Measurements from ENCODE around the gene NANS. TPM values are rescaled to one million over a fixed set of nuclear protein-coding genes. Genes with fewer than 3 reads are reported as not detected.
"Not testable (repeated sequence)": the region's sequence is repeated elsewhere in the genome, so short reads cannot be mapped to it uniquely, and the experiment has no call there.

NANS gene
- total RNA-seq, 1 donor from 2014 or later = 13.0 TPM

DNA sequence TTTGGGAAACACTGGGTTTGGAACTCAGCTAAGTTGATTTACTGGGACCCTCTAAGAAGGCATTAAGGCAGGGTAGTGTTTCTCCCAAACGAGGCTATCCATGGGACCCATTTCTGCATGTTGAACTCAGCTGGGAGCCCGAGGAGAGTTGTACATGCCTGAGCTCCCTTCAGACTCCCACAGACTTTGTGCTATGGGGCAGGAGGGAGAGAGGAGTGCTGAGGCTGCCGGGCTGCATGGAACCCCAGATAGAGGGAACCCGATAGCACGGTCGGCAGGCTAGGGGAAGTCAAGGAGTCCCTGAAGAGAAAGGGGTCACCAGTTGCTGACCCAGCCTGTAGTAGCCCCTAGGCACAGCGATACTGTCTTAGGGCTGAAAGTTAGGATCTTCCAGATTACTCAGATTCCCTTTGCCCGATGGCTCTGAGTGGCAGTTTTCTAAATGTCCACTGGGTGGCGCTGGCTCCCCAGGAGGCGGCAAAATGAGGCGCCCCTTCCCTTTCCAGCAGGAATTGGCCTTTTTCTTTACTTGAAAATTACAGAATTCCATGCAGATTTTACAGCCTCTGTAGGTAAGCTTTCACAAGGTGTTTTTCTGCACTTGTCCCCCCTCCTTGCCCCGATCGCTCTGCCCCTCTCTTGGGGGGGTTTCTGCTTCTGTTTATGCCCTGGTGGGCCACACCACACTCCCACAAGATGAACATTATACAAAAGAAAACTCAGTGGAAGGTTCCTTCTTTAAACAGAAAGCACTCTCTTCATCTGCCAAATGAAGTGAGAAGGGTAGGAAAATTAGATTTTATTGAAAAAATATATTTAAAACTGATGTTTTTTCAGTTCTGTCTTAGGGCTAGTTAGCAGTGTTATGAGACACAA is 17.8 kb downstream of the NANS start:
- Histone ChIP-seq H3K79me2 (ENCODE audit: low read depth) (no peaks in the 10 kb centered on the region), H2AFZ (replicated peaks) (peak overlapping the region; percentile 99), H3K4me1 (peaks cover 3% of the 10 kb centered on the region), H3K27ac (no peak overlapping the region), H4K20me1 (ENCODE audit: low read depth) (no peaks in the 10 kb centered on the region), H3K9ac (no peak overlapping the region), H3K27me3 (no peaks in the 10 kb centered on the region), H3K9me3 (ENCODE audit: low read depth) (no peaks in the 10 kb centered on the region), H3F3A (ENCODE audit: low read depth) (no peaks in the 10 kb centered on the region), H3K36me3 (no peaks in the 10 kb centered on the region), H3K4me2 (no peak overlapping the region), H3K4me3 (no peak overlapping the region)
- no peak overlapping the region for H3K4me3 Mint-ChIP-seq
- peak overlapping the region; percentile 93 for H3K27ac Mint-ChIP-seq
- peak; percentile 70 for DNase-seq (ENCODE audit: low spot score)
- no peaks in the 10 kb centered on the region for H3K9me3 Mint-ChIP-seq
- peaks cover 9% of the 10 kb centered on the region for H3K4me1 Mint-ChIP-seq
- peaks cover 9% of the 10 kb centered on the region for H3K36me3 Mint-ChIP-seq
- TF ChIP-seq, protein P1, sequence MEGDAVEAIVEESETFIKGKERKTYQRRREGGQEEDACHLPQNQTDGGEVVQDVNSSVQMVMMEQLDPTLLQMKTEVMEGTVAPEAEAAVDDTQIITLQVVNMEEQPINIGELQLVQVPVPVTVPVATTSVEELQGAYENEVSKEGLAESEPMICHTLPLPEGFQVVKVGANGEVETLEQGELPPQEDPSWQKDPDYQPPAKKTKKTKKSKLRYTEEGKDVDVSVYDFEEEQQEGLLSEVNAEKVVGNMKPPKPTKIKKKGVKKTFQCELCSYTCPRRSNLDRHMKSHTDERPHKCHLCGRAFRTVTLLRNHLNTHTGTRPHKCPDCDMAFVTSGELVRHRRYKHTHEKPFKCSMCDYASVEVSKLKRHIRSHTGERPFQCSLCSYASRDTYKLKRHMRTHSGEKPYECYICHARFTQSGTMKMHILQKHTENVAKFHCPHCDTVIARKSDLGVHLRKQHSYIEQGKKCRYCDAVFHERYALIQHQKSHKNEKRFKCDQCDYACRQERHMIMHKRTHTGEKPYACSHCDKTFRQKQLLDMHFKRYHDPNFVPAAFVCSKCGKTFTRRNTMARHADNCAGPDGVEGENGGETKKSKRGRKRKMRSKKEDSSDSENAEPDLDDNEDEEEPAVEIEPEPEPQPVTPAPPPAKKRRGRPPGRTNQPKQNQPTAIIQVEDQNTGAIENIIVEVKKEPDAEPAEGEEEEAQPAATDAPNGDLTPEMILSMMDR (IDR thresholded peaks at IDR 0.05) = peak; percentile 97
- no peak for TF ChIP-seq EZH2 (IDR thresholded peaks at IDR 0.05)
- H3K27me3 Mint-ChIP-seq (ENCODE audit: insufficient read depth, low read depth) = no peaks in the 10 kb centered on the region

DNA sequence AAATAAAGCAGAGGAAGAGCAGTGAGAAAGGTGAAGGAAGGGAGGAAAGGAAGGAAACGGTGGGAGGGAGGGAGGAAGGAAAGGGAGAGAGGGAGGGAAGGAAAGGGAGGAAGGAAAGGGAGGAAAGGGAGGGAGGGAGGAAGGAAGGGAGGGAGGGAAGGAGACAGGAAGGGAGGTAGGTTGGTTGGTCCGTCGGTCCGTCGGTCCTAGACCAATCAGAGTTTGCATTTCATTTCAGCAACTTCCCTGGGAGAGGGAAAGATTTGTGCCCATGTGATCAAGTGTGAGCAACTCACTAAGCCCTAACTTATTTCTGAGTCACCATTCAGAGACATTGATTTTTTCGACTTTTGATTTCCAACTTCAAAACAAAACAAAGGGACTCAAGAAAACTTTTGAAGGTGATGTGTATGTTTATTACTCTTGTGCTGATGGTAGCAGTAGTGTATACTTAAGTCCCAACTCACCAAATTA is 18.8 kb downstream of the NANS start:
- Mint-ChIP-seq H3K27me3 (ENCODE audit: insufficient read depth, low read depth) (no peaks in the 10 kb centered on the region), H3K4me3 (no peak overlapping the region), H3K4me1 (peaks cover 9% of the 10 kb centered on the region), H3K27ac (no peak overlapping the region), H3K36me3 (peaks cover 9% of the 10 kb centered on the region), H3K9me3 (no peaks in the 10 kb centered on the region)
- no peaks in the 10 kb centered on the region for H3K9me3 ChIP-seq (ENCODE audit: low read depth)
- no peak for TF ChIP-seq EZH2 (IDR thresholded peaks at IDR 0.05)
- TF ChIP-seq, protein P1 (IDR thresholded peaks at IDR 0.05) = no peak
- no peak for TF ChIP-seq EZH2phosphoT487 (IDR thresholded peaks at IDR 0.05)
- H3K4me3 ChIP-seq = no peak overlapping the region
- no peak overlapping the region for H2AFZ ChIP-seq (replicated peaks)
- no peaks in the 10 kb centered on the region for H4K20me1 ChIP-seq (ENCODE audit: low read depth)
- H3K4me2 ChIP-seq = no peak overlapping the region
- no peaks in the 10 kb centered on the region for H3K27me3 ChIP-seq
- H3K36me3 ChIP-seq = no peaks in the 10 kb centered on the region
- peaks cover 3% of the 10 kb centered on the region for H3K4me1 ChIP-seq
- no peak overlapping the region for H3K27ac ChIP-seq
- DNase-seq (ENCODE audit: low spot score) = no peak
- H3K79me2 ChIP-seq (ENCODE audit: low read depth) = no peaks in the 10 kb centered on the region
- H3K9ac ChIP-seq = no peak overlapping the region
- no peaks in the 10 kb centered on the region for H3F3A ChIP-seq (ENCODE audit: low read depth)

DNA sequence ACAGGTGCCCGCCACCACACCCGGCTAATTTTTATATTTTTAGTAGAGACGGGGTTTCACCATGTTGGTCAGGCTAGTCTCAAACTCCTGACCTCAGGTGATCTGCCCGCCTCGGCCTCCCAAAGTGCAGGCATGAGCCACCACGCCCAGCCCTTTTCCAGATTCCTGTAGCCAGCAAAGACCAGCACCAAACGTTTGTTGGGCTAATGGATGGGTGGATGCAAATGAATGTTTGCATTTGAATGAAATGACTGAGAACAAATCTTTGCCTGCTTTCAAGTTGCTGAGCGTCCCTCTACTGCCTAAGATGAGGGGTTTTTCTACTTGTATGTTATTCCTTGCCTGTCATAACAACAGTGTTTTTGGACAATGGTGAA is 20.0 kb downstream of the NANS start:
- H2AFZ ChIP-seq (replicated peaks); H3K9me3 Mint-ChIP-seq; H3K27ac Mint-ChIP-seq; H3K9ac ChIP-seq; H3F3A ChIP-seq (ENCODE audit: low read depth); H3K27me3 Mint-ChIP-seq (ENCODE audit: insufficient read depth, low read depth); H3K9me3 ChIP-seq (ENCODE audit: low read depth); H3K27ac ChIP-seq; H3K27me3 ChIP-seq; DNase-seq (ENCODE audit: low spot score); H3K36me3 ChIP-seq; H3K4me3 Mint-ChIP-seq; H3K79me2 ChIP-seq (ENCODE audit: low read depth); H3K4me3 ChIP-seq; H3K4me1 ChIP-seq; H3K4me2 ChIP-seq; H3K4me1 Mint-ChIP-seq; H3K36me3 Mint-ChIP-seq; H4K20me1 ChIP-seq (ENCODE audit: low read depth): not testable (repeated sequence)

DNA sequence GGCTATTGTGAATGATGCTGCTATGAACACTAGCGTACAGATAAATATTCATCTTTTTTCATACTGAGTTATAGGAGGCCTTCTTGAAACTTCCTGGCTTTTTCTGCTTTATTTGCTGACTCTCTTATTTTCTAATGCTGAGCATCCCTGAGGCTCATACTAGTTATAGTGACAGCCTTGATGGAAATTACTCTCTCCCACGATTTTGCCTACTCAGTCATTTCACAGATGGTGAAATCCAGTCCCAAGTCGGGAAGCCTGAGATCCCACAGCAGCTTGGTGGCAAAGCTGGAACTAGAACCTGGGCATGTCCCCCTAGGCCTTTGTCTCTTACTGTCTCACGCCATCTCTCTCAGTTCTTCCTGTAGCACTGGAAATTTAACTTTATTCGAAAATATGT is 22.4 kb downstream of the NANS start:
- Histone ChIP-seq H3F3A (ENCODE audit: low read depth) (no peaks in the 10 kb centered on the region), H3K36me3 (no peaks in the 10 kb centered on the region), H4K20me1 (ENCODE audit: low read depth) (no peaks in the 10 kb centered on the region), H3K27me3 (no peaks in the 10 kb centered on the region), H3K27ac (no peak overlapping the region), H3K4me2 (no peak overlapping the region), H3K9me3 (ENCODE audit: low read depth) (no peaks in the 10 kb centered on the region), H3K4me3 (no peak overlapping the region), H3K4me1 (peaks cover 3% of the 10 kb centered on the region), H2AFZ (replicated peaks) (no peak overlapping the region), H3K9ac (no peak overlapping the region), H3K79me2 (ENCODE audit: low read depth) (no peaks in the 10 kb centered on the region)
- no peak for DNase-seq (ENCODE audit: low spot score)
- Mint-ChIP-seq H3K4me1 (peaks cover 9% of the 10 kb centered on the region), H3K27me3 (ENCODE audit: insufficient read depth, low read depth) (peaks cover 2% of the 10 kb centered on the region), H3K9me3 (no peaks in the 10 kb centered on the region), H3K36me3 (peaks cover 13% of the 10 kb centered on the region), H3K27ac (no peak overlapping the region), H3K4me3 (no peak overlapping the region)
- no peak for TF ChIP-seq EZH2 (IDR thresholded peaks at IDR 0.05)
- TF ChIP-seq EZH2phosphoT487 (IDR thresholded peaks at IDR 0.05) = no peak
- TF ChIP-seq, protein P1 (IDR thresholded peaks at IDR 0.05) = no peak

Data from neural progenitor cell (in vitro differentiated cells).